HCT116 (cell line): Measurements from ENCODE around the gene CLDN1. TPM values are rescaled to one million over a fixed set of nuclear protein-coding genes. Genes with fewer than 3 reads are reported as not detected.

Experiments used
- ATAC-seq: fragments of 200-7000 bp; cut with Tn5 transposase; 2 replicates; pipeline ENCODE4 v1.9.1; 2020; ENCODE audit warnings: mild to moderate bottlenecking, moderate library complexity
- BruUV-seq: library from RNA; stranded (reverse); fragments of 400-500 nt; replicated peaks from 2 replicates; lab custom pipeline; 2021; lab: Mats Ljungman, UMichigan
- CTCF ChIA-PET: fragments of 300-600 bp; sonication (Branson Sonifier 250); formaldehyde crosslinking; loops from one replicate; lab custom pipeline; 2021; ENCODE audit warnings: antibody characterized with exemption; lab: Charles Lee
- POLR2A ChIA-PET: fragments of 300-600, 350-600 bp; sonication (Branson Sonifier 250); formaldehyde crosslinking; loops from one replicate; lab custom pipeline; 2021; ENCODE audit warnings: antibody characterized with exemption; lab: Charles Lee
- RAD21 ChIA-PET, 2 experiments: fragments of 300-600 bp; sonication (Branson Sonifier 250); formaldehyde crosslinking; loops; one replicate each; lab custom pipeline; 2023; ENCODE audit warnings: low total read pairs in 2 of 2; ENCODE audit not compliant: uncharacterized antibody in 2 of 2, unreplicated experiment in 2 of 2, low non-redundant PET in 1 of 2; lab: Charles Lee
- DNase-seq: peaks from one replicate; pipeline ENCODE4 v3.0.0-alpha.2; 2010; ENCODE audit warnings: low read depth, low spot score
- H2AFZ ChIP-seq: fragments of 200-600 bp; shearing (Covaris generic), sonication (generic); 2 replicates; pipeline ENCODE4 v1.6.1; 2017; ENCODE audit warnings: low read depth, mixed run types, mixed read lengths, antibody characterized with exemption, low read length; ENCODE audit not compliant: poor library complexity, severe bottlenecking
- H3K27ac ChIP-seq: 2 replicates; pipeline ENCODE4 v1.5.1; 2012; ENCODE audit warnings: low read depth, low read length
- H3K27me3 ChIP-seq: fragments of 200-600 bp; sonication (generic); 2 replicates; pipeline ENCODE4 v1.6.1; 2016; ENCODE audit warnings: mixed run types, low read length, mixed read lengths; ENCODE audit not compliant: insufficient read depth
- H3K36me3 ChIP-seq, 2 experiments: fragments of 200-500 bp in 1 of 2; fragments of 200-600 bp in 1 of 2; sonication (Bioruptor generic) in 1 of 2; sonication (generic) in 1 of 2; 2 replicates each; pipeline versions ENCODE4 v1.5.1 to v1.6.1; 2014 to 2016; ENCODE audit warnings: low read length in 2 of 2, inconsistent platforms in 1 of 2, mixed read lengths in 1 of 2, mixed run types in 1 of 2; ENCODE audit not compliant: insufficient read depth in 2 of 2, control insufficient read depth in 1 of 2
- H3K4me1 ChIP-seq, 2 experiments: fragments of 200-600 bp in 1 of 2; sonication (generic) in 1 of 2; 2 replicates each; pipeline versions ENCODE4 v1.5.1 to v1.6.1; 2012 to 2017; ENCODE audit warnings: low read length in 2 of 2, inconsistent platforms in 1 of 2, mild to moderate bottlenecking in 1 of 2, mixed read lengths in 1 of 2, mixed run types in 1 of 2, moderate library complexity in 1 of 2; ENCODE audit not compliant: insufficient read depth in 2 of 2, control insufficient read depth in 1 of 2
- H3K4me2 ChIP-seq: fragments of 200-600 bp; sonication (generic); 2 replicates; pipeline ENCODE4 v1.6.1; 2017; ENCODE audit warnings: mixed run types, low read length, mixed read lengths
- H3K4me3 ChIP-seq, 2 experiments: fragments of 200-600 bp in 1 of 2; sonication (generic) in 1 of 2; replicated peaks in 1 of 2; 2 replicates each; pipeline ENCODE4 v1.5.1; 2011 to 2016; ENCODE audit warnings: low read length in 2 of 2, control low read depth in 1 of 2, low read depth in 1 of 2, mild to moderate bottlenecking in 1 of 2, mixed read lengths in 1 of 2, mixed run types in 1 of 2
- H3K79me2 ChIP-seq: fragments of 200-600 bp; sonication (generic); 2 replicates; pipeline ENCODE4 v1.6.1; 2017; ENCODE audit warnings: mild to moderate bottlenecking, mixed run types, low read length, moderate library complexity, mixed read lengths; ENCODE audit not compliant: insufficient read depth
- H3K9ac ChIP-seq: fragments of 200-600 bp; sonication (generic); 2 replicates; pipeline ENCODE4 v1.6.1; 2016; ENCODE audit warnings: low read length, mixed read lengths
- H3K9me2 ChIP-seq: fragments of 200-600 bp; sonication (generic), shearing (Covaris generic); 2 replicates; pipeline ENCODE4 v1.6.1; 2017; ENCODE audit warnings: mixed run types, mild to moderate bottlenecking, moderate library complexity; ENCODE audit not compliant: insufficient read depth
- H3K9me3 ChIP-seq, 2 experiments: fragments of 200-500 bp in 1 of 2; fragments of 200-600 bp in 1 of 2; sonication (Bioruptor generic) in 1 of 2; sonication (generic) in 1 of 2; 2 replicates each; pipeline ENCODE4 v1.6.1; 2014 to 2017; ENCODE audit warnings: low read length in 2 of 2, mixed read lengths in 2 of 2, inconsistent platforms in 1 of 2, low read depth in 1 of 2, mild to moderate bottlenecking in 1 of 2, mixed run types in 1 of 2, moderate library complexity in 1 of 2; ENCODE audit not compliant: control insufficient read depth in 1 of 2, insufficient read depth in 1 of 2
- H4K20me1 ChIP-seq: fragments of 200-600 bp; sonication (generic), shearing (Covaris generic); 2 replicates; pipeline ENCODE4 v1.6.1; 2017; ENCODE audit warnings: mixed run types, mild to moderate bottlenecking, moderate library complexity; ENCODE audit not compliant: insufficient read depth
- ATF3 ChIP-seq: IDR thresholded peaks from 2 replicates; pipeline ENCODE4 v1.6.1; 2012
- CBX3 ChIP-seq: IDR thresholded peaks from 2 replicates; pipeline ENCODE4 v1.6.1; 2012; ENCODE audit warnings: low read depth
- CEBPB ChIP-seq: IDR thresholded peaks from 2 replicates; pipeline ENCODE4 v1.6.1; 2012; ENCODE audit warnings: low read depth
- FOSL1 ChIP-seq: IDR thresholded peaks from 2 replicates; pipeline ENCODE4 v1.6.1; 2012; ENCODE audit warnings: low read depth
- POLR2A ChIP-seq: IDR thresholded peaks from 2 replicates; pipeline ENCODE4 v1.7.0; 2011; ENCODE audit warnings: borderline replicate concordance; ENCODE audit not compliant: insufficient read depth, insufficient read length; ENCODE audit errors: extremely low read depth
- POLR2AphosphoS5 ChIP-seq: IDR thresholded peaks from 2 replicates; pipeline ENCODE4 v1.6.1; 2011; ENCODE audit warnings: mild to moderate bottlenecking, low read depth, low read length, moderate library complexity
- RAD21 ChIP-seq: IDR thresholded peaks from 2 replicates; pipeline ENCODE4 v1.6.1; 2012; ENCODE audit warnings: low read depth, mild to moderate bottlenecking
- REST ChIP-seq: IDR thresholded peaks from 2 replicates; pipeline ENCODE4 v1.6.1; 2012; ENCODE audit warnings: low read depth
- SIN3A ChIP-seq: IDR thresholded peaks from 2 replicates; pipeline ENCODE4 v1.6.1; 2012; ENCODE audit warnings: low read depth
- TCF7L2 ChIP-seq: IDR thresholded peaks from 2 replicates; pipeline ENCODE4 v1.7.0; 2011; ENCODE audit warnings: borderline replicate concordance, inconsistent platforms; ENCODE audit not compliant: insufficient read depth, insufficient read length; ENCODE audit errors: extremely low read depth
- YY1 ChIP-seq: IDR thresholded peaks from 2 replicates; pipeline ENCODE4 v1.6.1; 2011; ENCODE audit warnings: low read length, low read depth, moderate library complexity, mild to moderate bottlenecking; ENCODE audit not compliant: insufficient replicate concordance; ENCODE audit errors: extremely low read depth
- intact Hi-C: fragments of 100-400 bp; cut with micrococcal nuclease; formaldehyde crosslinking; loops from 2 replicates; pipeline ENCODE4 v1.10.0; 2022
- total RNA-seq: library from RNA; stranded (reverse); gene quantifications from one replicate; pipeline ENCODE4 v1.2.1, GENCODE V29; 2021; ENCODE audit not compliant: unreplicated experiment

Gene CLDN1
- total RNA-seq, 1 experiment from 2014 or later, result 0.20 TPM

- no peaks in the 10 kb centered on the region for H4K20me1 ChIP-seq
- no peaks in the 10 kb centered on the region for H3K9me2 ChIP-seq
- BruUV-seq, result no TSS peak
- RAD21 ChIA-PET, result no interaction called here
- no peak overlapping the region for H2AFZ ChIP-seq
- POLR2A ChIA-PET, result no interaction called here
- H3K4me2 ChIP-seq, result no peak overlapping the region
- H3K9me3 ChIP-seq, result no peaks in the 10 kb centered on the region
- no peak overlapping the region for H3K9ac ChIP-seq
- H3K4me1 ChIP-seq, result no peaks in the 10 kb centered on the region
- no peak overlapping the region for H3K27ac ChIP-seq
- ATAC-seq (no peak), DNase-seq (no peak)
- no peaks in the 10 kb centered on the region for H3K27me3 ChIP-seq
- TF ChIP-seq REST, result no peak
- TF ChIP-seq RAD21, result no peak
- TF ChIP-seq POLR2AphosphoS5, result no peak
- no peak for TF ChIP-seq FOSL1
- no peak for TF ChIP-seq SIN3A
- no peak for TF ChIP-seq ATF3
- no peak for TF ChIP-seq POLR2A
- TF ChIP-seq CBX3, result no peak
- TF ChIP-seq TCF7L2, result no peak
- TF ChIP-seq YY1, result no peak
- no peak for TF ChIP-seq CEBPB
- no peaks in the 10 kb centered on the region for H3K79me2 ChIP-seq
- no peaks in the 10 kb centered on the region for H3K36me3 ChIP-seq
- CTCF ChIA-PET, result interaction anchor here (1.0 kb wide), 1 partner anchor 50 kb away, joined by 4 read pairs; the partner anchor contains the start of gene CLDN1
- no peak overlapping the region for H3K4me3 ChIP-seq
- intact Hi-C loops, result no loop called here
Measured at GRCh38 chr3:190272747-190273146, 49.5 kb downstream of the CLDN1 start.
